ENCODE measurements around the gene MGME1.

GRCh38 chr20:17948442-17948841 is 20.4 kb upstream of the MGME1 start:
- TF ChIP-seq SUZ12 (IDR thresholded peaks at IDR 0.05; ENCODE audit: extremely low read depth, insufficient read depth, insufficient read length) (no peak), ZNF274 (IDR thresholded peaks at IDR 0.05; ENCODE audit: low read depth, low read length) (no peak), YY1 (IDR thresholded peaks at IDR 0.05; ENCODE audit: insufficient read depth, insufficient read length) (no peak)

All from NT2/D1 (cell line).